H4 (cell line): ENCODE results near the gene FNDC3B. TPM values are rescaled to one million over a fixed set of nuclear protein-coding genes. Genes with fewer than 3 reads are reported as not detected.
"Not testable (repeated sequence)": the region's sequence is repeated elsewhere in the genome, so short reads cannot be mapped to it uniquely, and the experiment has no call there.

Source experiments
- DNase-seq: peaks from one replicate; pipeline ENCODE4 v3.0.0-alpha.2; 2015; ENCODE audit warnings: low spot score
- total RNA-seq: library from RNA; depleted of rRNA; stranded (reverse); fragments of >200 nt; shearing (Covaris generic); gene quantifications from 2 replicates; pipeline ENCODE4 v1.2.3, GENCODE V29; 2014

The FNDC3B gene
- total RNA-seq, 1 experiment from 2014 or later = 65.8 TPM

DNA sequence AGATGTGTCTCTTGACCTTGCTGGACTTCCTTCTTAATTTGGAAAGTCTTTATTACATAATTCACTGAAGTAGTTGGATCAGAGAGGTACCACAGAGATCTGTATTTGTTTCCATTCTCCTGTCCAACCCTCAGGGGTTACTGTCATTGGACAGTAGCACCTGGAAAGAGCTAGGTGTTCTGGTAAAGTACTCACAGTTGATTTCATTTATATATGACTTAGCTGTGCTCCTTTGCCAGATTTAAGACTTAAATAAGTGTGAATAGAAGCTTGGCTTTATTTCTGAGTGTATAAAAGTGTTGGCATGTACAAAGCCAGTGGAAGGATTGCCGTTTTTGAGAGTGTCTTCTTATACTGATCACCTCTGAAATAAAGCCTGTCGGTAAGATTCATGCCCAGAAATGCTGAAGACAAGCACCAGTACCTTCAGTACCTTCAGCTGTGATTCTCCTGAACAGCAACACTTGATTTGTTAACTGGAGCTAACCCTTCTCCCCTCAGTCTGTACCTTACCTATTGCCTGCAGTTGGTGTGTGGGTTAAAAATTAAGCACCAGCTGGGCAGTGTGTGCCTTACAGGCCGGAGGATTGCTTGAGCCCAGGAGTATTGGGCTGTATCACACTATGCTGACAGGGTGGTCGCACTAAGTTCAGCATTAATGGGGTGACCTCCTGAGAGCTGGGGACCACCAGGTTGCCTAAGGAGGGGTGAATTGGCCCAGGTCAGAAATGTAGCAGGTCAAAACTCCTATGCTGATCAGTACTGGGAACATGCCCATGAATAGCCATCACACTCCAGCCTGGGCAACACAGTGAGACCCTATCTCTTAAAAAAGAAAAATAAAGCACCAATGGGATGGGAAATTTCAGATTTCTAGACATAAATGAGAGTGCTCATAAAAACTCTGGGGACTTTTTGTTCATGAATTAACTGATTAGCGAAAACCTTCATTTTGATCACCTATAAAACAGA lies 197.7 kb downstream of the FNDC3B start:
- no peak for DNase-seq

DNA sequence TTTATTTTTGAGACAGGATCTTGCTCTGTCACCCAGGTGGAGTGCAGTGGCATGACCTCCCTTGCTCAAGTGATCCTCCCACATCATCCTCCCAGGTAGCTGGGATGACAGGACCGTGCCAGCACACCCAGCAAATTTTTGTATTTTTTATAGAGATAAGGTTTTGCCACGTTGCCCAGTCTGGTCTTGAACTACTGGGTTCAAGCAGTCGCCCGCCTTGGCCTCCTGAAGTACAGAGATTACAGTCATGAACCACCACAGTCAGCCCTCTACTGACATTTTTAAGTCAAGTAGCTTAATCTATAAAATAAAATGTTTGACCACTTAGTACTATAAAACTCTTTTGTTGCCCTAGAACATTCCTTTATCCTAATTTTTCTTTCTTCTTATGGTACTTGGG lies 198.8 kb downstream of the FNDC3B start:
- no peak for DNase-seq

DNA sequence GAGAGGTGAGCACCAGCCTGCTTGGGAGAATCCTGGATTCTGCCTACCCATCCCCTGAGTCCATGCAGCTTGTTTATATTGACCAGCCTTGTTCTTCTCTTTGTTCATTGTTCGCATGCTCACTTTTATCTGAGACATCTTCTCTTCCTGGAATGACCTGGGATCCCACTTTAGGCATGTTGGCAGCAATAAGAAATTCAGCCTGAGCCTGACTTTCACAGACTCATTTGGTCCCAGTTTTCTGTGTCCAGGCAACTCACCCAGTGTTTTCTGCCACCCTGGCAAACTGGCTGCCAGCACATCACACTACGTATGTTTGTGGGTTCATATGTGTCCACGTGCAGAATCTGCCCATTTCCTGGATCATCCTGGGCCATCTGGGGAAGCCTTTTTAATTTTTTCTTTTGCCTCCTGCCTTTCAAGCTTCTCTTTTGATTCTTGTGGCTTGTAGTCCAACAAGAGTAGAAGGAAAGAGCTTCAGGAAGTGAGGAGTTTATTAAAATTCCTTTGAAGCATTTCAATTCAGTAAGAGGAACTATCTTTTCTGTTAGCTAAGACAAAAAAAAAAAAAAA lies 199.9 kb downstream of the FNDC3B start:
- no peak for DNase-seq

DNA sequence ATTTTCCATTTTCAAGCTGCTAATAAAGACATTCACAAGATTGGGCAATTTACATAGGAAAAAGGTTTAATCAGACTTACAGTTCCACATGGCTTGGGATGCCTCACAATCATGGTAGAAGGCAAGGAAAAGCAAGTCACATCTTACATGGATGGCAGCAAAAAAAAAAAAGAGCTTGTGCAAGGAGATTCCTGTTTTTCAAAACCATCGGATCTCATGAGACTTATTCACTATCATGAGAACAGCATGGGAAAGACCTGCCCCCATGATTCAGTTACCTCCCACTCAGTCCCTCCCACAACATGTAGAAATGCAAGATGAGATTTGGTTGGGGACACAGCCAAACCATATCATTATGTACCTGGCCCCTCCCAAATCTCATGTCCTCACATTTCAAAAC lies 202.0 kb downstream of the FNDC3B start:
- DNase-seq = no peak

DNA sequence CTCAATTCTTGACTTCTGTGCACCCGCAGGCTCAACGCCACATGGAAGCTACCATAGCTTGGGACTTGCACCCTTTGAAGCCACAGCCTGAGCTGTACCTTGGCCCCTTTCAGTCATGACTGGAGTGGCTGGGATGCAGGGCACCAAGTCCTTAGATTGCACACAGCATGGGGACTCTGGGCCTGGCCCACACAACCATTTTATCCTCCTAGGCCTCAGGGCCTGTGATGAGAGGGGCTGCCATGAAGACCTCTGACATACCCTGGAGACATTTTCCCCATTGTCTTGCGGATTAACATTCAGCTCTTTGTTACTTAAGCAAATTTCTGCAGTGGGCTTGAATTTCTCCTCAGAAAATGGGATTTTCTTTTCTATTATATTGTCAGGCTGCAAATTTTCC lies 203.1 kb downstream of the FNDC3B start:
- not testable (repeated sequence) for DNase-seq

DNA sequence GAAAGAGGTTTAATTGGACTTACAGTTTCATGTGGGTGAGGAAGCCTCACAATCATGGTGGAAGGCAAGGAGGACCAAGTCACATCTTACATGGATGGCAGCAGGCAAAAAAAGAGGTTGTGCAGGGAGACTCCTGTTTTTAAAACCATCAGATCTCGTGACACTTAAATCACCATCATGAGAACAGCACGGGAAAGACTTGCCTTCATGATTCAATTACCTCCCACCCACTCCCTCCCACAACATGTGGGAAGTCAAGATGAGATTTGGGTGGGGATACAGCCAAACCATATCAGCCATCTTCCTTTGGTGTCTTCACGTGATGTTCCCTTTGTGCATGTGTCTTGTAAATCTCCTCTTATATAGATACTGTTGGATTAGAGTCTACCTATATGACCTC lies 204.0 kb downstream of the FNDC3B start:
- DNase-seq = not testable (repeated sequence)

DNA sequence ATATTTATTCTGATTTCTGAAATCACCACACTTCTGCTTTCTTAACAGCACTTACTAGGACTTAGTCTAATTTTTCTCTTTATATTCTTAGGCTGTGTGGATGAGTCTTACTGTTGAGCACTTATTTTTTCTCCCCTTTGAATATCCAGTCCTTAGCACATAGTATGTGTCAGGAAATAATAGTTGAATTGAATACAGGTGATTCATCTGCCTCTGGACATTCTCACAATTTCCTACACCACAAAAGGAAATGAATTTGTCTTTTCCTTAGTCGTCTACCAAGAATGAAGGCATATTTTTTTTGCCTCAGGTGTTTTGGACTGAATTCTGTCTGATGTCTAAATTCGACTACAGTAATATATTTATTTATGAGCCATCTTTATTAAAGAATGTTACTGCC lies 204.6 kb downstream of the FNDC3B start:
- DNase-seq = no peak

DNA sequence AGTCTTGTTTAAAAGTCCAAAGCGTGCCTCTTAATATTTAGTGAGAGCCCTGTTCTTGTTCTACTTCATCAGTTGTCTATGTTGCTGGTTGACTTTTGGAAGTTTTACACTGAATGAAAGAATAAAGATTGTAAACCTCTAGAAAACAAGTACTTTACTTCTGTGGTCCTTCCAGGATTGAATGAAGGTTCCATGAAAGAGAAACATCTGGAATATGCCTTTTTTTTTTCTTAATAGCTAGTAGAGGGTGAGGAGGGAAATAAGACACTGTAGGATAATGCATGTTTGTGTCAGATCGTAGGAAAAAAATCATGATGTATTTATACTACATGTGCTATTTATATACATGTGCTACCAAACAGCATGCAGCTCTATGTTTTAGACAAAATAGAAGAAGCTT lies 205.9 kb downstream of the FNDC3B start:
- DNase-seq = no peak

DNA sequence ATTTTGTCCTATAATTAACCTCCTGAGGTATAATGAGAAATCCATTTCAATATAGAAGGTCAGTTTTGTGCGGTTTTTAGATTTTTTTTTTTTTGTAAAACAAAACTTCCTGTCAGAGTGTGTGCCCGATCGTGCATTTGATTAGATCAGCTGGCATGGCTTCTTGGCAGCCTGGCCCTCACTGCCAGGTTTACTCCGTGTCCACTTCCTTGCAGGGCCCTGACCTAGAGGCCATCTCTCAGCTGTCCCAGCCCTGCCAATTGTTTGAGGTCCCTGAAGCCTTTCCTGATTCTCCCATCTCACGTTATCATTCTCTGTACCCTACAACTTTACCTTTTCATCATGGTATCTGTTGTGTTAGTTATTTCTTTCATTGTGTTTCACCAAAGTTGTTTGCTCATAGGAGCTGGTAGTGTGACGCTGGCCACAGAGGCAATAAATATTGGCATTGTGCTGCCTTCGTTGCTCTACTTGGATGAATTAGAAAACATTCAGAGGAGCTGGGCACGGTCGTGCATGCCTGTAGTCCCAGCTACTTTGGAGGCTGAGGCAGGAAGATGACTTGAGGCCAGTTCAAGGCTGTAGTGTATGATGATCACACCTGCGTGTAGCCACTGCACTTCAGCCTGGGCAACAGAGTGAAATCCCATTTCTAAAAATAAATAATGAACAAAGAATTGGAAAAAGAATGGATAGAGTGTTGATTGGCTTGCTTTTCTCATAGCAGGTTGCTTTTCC lies 206.9 kb downstream of the FNDC3B start:
- no peak for DNase-seq

DNA sequence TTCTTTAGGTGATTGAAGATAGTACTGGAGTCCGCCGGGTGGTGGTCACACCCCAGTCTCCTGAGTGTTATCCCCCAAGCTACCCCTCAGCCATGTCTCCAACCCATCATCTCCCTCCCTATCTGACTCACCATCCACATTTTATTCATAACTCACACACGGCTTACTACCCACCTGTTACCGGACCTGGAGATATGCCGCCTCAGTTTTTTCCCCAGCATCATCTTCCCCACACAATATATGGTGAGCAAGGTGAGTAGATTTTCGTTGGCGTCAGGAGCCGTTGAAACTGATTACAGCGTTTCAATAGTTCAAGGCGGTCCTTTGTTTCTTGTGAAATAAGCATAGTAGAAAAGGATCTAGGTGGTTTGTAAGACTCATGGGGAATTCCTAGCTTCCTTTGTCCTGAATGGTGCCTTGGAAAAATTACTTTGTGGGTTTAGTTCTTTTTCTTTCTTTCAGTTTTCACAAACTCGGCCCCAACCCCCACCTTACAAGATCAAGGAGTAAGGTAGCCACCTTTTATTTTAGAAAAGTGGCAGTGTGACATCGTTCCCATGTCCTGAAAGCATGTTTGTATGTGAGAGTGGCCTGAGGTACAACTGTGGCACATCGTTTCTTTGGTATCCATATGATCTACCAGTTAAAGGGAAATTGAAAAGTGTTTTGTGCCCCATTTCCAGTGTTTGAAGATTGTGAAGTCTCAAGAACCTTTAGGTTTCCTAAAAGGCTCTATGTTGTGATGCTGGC lies 208.3 kb downstream of the FNDC3B start:
- DNase-seq = no peak

DNA sequence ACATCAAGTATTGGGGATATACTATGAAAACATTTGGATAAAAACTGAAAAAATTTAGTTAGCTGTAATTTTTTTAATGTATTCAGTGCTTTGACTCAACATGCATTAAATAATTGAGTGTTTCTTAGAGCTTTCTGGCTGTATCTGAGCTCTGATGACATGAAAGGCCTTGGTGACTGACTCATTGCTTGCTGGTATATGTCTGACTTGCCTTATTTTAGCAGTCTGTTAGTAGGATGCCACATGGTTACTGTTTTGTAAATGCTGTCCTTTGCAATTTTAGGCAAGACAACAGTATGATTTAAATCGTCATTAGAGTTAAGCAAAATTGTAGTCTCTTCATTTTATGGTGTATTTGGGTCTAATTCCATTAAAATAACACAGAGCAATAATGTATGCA lies 209.7 kb downstream of the FNDC3B start:
- no peak for DNase-seq

DNA sequence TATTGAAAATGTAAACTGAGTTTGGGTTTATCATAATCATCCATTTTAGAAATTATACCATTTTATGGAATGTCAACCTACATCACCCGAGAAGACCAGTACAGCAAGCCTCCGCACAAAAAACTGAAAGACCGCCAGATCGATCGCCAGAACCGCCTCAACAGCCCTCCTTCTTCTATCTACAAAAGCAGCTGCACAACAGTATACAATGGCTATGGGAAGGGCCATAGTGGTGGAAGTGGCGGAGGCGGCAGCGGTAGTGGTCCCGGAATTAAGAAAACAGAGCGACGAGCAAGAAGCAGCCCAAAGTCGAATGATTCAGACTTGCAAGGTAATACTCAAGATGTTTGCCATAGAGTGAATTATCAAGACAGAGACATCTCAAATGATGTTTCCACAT lies 211.8 kb downstream of the FNDC3B start:
- DNase-seq = no peak

DNA sequence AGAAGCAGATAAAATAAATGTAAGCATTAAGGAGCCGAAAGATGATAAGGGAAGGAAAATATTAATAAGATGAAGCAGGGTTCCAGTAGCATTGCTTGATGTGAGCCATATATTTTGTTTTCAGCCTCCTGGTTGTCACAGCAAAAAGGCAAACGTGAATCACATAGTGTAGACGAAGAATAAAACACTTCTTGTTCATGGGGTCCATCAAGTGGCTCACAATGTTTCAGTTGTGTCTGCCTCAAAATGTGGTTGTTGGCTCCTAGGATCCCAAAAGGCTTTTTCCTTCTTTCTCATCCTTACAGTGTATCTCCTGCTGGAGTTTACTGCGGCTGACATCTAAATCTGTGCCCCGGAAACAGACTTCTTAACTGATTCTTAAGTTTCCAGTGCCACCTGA lies 213.8 kb downstream of the FNDC3B start:
- no peak for DNase-seq

DNA sequence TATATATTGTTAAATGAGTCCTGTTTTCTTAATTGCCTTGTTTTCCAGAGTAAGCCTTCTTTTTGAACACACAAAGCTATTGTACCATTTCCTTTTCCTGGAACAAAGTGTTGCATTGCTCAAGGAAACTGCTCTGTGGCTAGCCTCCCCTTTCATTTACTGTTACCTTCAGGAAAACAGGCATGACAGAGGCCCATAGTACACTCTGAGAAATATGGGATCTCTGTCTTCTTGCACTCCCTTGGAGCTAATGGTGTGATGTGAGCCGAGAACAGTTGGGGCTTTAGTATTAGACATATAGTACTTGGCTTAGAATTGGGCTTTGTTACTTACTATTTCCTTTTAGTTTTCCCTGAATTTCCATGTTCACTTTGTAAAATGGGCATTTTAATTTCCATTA lies 215.2 kb downstream of the FNDC3B start:
- no peak for DNase-seq

DNA sequence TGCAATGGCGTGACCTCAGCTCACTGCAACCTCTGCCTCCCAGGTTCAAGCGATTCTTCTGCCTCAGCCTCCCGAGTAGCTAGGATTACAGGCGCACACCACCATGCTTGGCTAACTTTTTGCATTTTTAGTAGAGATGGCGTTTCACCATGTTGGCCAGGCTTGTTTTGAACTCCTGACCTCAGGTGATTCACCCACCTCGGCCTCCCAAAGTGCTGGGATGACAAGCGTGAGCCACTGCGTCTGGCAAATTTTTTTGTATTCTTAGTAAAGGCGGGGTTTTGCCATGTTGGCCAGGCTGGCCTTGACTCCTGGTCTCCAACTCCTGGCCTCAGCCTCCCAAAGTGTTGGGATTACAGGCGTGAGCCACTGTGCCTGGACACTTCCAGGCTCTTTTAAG lies 215.9 kb downstream of the FNDC3B start:
- not testable (repeated sequence) for DNase-seq

DNA sequence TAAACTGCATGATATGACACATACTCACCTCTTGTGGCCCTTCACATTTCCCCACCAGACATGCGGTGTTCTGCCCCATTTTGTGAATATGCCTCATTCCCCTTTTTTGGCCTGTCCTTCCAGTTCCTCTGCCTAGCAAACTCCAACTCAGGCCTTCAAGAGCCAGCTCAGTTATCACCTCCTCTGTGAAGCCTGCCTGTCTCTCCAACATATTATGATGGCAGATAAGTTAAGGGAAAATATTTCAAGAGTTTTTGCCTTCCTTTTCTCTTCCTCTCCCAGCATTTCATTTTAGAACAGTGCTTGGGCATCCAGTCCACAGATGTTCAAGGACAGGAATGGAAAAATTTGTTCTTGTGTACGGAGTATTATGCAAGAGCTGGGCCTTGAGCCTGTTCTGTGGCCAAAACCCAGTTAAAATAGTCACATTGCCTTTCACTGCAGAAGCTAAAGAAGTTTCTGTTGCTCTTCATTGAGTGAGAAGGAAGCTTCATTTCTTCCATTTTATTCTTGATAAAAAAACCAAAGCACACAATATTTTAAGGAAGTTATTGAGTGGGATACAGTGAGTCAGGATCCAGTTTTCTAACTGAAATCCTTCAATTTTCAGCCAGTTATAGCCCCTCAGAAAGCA lies 216.8 kb downstream of the FNDC3B start:
- DNase-seq = no peak

DNA sequence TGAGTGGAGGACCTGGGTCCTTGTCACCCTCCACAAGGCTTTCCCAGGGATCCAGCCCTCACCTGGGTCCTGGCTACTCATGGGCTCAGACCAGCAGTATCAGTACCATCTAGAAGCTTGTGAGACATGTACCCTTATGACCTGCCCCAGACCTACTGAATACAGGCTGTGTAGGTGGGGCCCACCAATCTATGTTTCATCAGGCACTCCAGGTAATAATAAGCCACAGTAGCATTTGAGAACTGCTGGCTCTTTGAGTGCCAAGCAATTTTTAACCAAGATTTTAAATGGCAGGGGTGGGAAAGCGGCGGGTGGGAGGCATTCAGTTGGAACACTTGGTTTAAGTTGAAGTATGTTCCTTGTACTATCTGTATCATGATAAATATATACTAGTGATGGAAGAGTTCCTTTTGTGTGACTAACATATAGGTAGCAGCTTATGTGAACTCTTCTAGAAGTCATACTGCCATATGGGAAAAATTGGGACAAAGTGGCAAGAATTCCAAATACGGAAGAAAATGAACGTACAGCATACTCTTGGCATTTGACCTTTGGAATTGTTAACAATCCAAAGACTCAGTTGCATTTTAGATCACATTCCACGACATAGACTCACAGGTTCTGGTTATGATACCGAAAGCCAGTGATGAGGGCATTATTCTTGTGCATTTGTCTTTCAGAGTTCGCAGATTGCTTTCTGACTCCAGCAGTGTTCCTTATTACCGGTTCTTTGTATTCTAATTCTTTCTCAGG lies 218.4 kb downstream of the FNDC3B start:
- DNase-seq = no peak

DNA sequence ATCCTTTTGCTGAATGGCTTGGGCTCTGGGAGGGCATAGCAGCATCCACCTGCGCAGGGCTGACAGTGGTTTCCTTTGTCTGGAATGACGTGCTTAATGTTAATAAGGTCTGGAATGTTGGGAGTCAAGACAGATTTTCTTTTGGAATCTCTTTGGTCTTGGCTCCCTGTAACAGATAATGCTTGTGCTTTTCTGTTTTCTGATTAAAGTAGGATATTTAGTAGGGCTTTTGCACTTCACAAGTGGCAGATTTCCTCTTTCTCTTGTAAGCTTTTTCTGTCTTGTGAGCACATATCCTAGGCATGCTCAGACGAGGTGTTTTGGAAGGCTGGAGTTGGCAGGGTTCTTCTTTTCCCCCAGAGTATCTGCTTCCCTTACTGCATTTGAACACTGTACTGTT lies 219.2 kb downstream of the FNDC3B start:
- DNase-seq = no peak

DNA sequence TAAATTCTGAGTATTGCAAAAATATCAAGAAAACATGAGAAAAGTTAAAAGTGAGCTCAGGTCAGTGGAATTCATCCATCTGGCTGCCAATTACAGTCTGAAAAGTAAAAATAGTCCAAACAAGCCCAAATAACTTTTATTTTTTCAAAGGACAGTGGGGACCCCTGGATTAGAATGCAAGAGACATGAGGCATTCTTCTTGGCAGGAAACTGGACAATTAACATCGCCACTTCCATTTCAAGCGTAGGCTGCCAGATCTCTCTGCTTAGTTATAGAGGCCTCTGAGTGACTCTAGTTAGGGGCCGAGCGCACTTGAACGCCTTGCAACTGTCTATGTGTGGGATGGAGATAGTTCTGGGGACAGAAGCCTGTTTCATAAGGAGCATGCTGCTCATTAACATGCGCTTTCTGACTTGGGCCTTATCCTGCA lies 219.7 kb downstream of the FNDC3B start:
- no peak for DNase-seq

DNA sequence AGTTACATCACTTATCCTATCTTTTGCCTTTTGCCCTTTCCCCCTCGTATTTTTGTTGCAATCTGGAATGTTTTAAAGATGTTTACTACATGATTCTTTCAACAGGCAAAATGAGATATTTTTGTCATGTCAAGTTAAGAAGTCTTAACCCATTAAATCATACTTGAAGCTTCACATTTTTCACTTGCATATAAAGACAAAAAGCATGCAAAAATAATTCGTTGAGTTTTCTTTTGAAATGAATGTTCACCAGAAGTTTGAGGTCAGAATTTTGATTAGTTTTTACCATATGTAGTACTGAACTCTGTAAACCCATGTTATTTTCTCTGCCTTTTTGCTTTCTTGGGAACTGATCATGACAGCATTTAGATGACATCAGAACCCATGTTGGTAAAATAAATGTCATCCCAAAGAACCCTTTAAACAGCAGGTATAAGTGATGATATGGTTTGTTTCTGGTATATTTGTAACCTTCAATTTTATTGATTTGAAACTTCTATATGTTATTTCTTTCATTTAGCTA lies 220.4 kb downstream of the FNDC3B start:
- no peak for DNase-seq
